Measurements from ENCODE around the gene ZDHHC12.

GRCh38 chr9:128743421-128743820 is 19.5 kb upstream of the ZDHHC12 start:
- TF ChIP-seq CTCF (IDR thresholded peaks at IDR 0.05) = no peak
- TF ChIP-seq POLR2A (IDR thresholded peaks at IDR 0.05) = no peak

Measured in testis (tissue), 2 donors.